Gastroesophageal sphincter (tissue), 4 donors: ENCODE measurements around the gene SNX1. TPM values are rescaled to one million over a fixed set of nuclear protein-coding genes. Genes with fewer than 3 reads are reported as not detected.

Source experiments
- ATAC-seq: fragments of 150-250 bp; one replicate; pipeline ENCODE4 v1.9.1; 2016; ENCODE audit warnings: mild to moderate bottlenecking, moderate library complexity
- H3K27ac ChIP-seq, 4 donors: fragments of 200-600 bp; sonication (generic) in 3 of 4; 1 replicate in 3 of 4; 2 replicates in 1 of 4; pipeline ENCODE4 v1.5.1; 2016 to 2019
- H3K27me3 ChIP-seq: fragments of 200-600 bp; sonication (generic); one replicate; pipeline ENCODE4 v1.5.1; 2019
- H3K36me3 ChIP-seq, 2 donors: fragments of 200-600 bp; sonication (generic); one replicate each; pipeline ENCODE4 v1.5.1; 2019; ENCODE audit warnings: control low read depth in 1 of 2
- H3K4me1 ChIP-seq, 3 donors: fragments of 200-600 bp; sonication (generic); 1 replicate in 2 of 3; 2 replicates in 1 of 3; pipeline ENCODE4 v1.5.1; 2016 to 2019; ENCODE audit warnings: control low read depth in 2 of 3
- H3K4me3 ChIP-seq, 2 donors: fragments of 200-600 bp; sonication (generic); one replicate each; pipeline ENCODE4 v1.5.1; 2019; ENCODE audit warnings: mild to moderate bottlenecking in 1 of 2, moderate library complexity in 1 of 2
- H3K9me3 ChIP-seq, 3 donors: fragments of 200-600 bp; sonication (generic); one replicate each; pipeline ENCODE4 v1.5.1; 2017 to 2019; ENCODE audit warnings: control low read depth in 2 of 3
- CTCF ChIP-seq, 4 experiments: fragments of 200-600 bp in 2 of 4; fragments of 450-650 bp in 2 of 4; sonication (generic) in 1 of 4; IDR thresholded peaks; one replicate each; pipeline ENCODE4 v1.5.1; 2017 to 2019; ENCODE audit warnings: antibody characterized with exemption in 4 of 4, mild to moderate bottlenecking in 2 of 4, moderate library complexity in 2 of 4
- EP300 ChIP-seq: sonication (generic); formaldehyde crosslinking; IDR thresholded peaks from one replicate; pipeline ENCODE4 v1.6.1; 2017; ENCODE audit warnings: antibody characterized with exemption, mild to moderate bottlenecking
- POLR2A ChIP-seq, 2 donors: fragments of 450-650 bp; IDR thresholded peaks; one replicate each; pipeline ENCODE4 v1.6.1; 2017; ENCODE audit warnings: antibody characterized with exemption in 2 of 2, mild to moderate bottlenecking in 2 of 2, moderate library complexity in 1 of 2
- POLR2AphosphoS5 ChIP-seq: sonication (generic); formaldehyde crosslinking; IDR thresholded peaks from one replicate; pipeline ENCODE4 v1.6.1; 2017; ENCODE audit warnings: antibody characterized with exemption
- WGBS, 2 donors: methylation state at CpG; one replicate each; pipeline ENCODE4 v1.1.5; 2018; ENCODE audit warnings: low coverage in 1 of 2; 5-methylcytosine and 5-hydroxymethylcytosine counted together
- small RNA-seq, 4 donors: library from RNA; depleted of rRNA; stranded (forward); fragments of <200 nt; gene quantifications; one replicate each; pipeline ENCODE3, GENCODE V24; 2016
- total RNA-seq, 4 donors: library from RNA; depleted of rRNA; stranded (reverse); fragments of >200 nt; gene quantifications; one replicate each; pipeline ENCODE4 v1.1.0, GENCODE V29; 2016

The SNX1 gene
- total RNA-seq, 4 donors from 2014 or later: 67.9 to 103 (median 87.8) TPM

- no peak overlapping the region for H3K27ac ChIP-seq
- no peak overlapping the region for H3K4me3 ChIP-seq
- no peaks in the 10 kb centered on the region for H3K4me1 ChIP-seq
- H3K36me3 ChIP-seq: peaks cover 0 to 64% of the 10 kb centered on the region in 2 donors
- WGBS, 2 donors: 66 to 84% methylated on average over 5 to 7 of the region's 8 CpGs
- H3K27me3 ChIP-seq: no peaks in the 10 kb centered on the region
- TF ChIP-seq EP300: no peak
- no peak for TF ChIP-seq POLR2A (IDR thresholded peaks at IDR 0.05)
- TF ChIP-seq POLR2AphosphoS5: no peak
- TF ChIP-seq CTCF (IDR thresholded peaks at IDR 0.05): no peak
- no peak for ATAC-seq
- H3K9me3 ChIP-seq: no peaks in the 10 kb centered on the region
Observed at GRCh38 chr15:64180235-64180824, 84.5 kb downstream of the SNX1 start.

GRCh38 chr15:64182859-64183370 lies 87.1 kb downstream of the SNX1 start:
- H3K27ac ChIP-seq: no peak overlapping the region
- TF ChIP-seq POLR2AphosphoS5 (no peak), POLR2A (IDR thresholded peaks at IDR 0.05) (no peak), EP300 (no peak), CTCF (IDR thresholded peaks at IDR 0.05) (no peak)
- H3K4me3 ChIP-seq: no peak overlapping the region
- no peak for ATAC-seq
- no peaks in the 10 kb centered on the region for H3K4me1 ChIP-seq
- H3K9me3 ChIP-seq: no peaks in the 10 kb centered on the region
- 84 to 89% methylated on average over 3 to 4 of the region's 4 CpGs for WGBS, 2 donors
- peaks cover 0 to 72% of the 10 kb centered on the region in 2 donors for H3K36me3 ChIP-seq
- no peaks in the 10 kb centered on the region for H3K27me3 ChIP-seq

GRCh38 chr15:64185146-64185911 lies 89.5 kb downstream of the SNX1 start:
- Histone ChIP-seq H3K4me3 (no peak overlapping the region), H3K4me1 (no peaks in the 10 kb centered on the region), H3K27me3 (no peaks in the 10 kb centered on the region), H3K36me3 (peaks cover 0 to 66% of the 10 kb centered on the region in 2 donors), H3K27ac (no peak overlapping the region), H3K9me3 (no peaks in the 10 kb centered on the region)
- WGBS, 2 donors: 83 to 91% methylated on average over 4 to 9 of the region's 9 CpGs
- no peak for ATAC-seq
- TF ChIP-seq POLR2AphosphoS5 (no peak), CTCF (IDR thresholded peaks at IDR 0.05) (no peak), POLR2A (IDR thresholded peaks at IDR 0.05) (no peak), EP300 (no peak)

- no peak for TF ChIP-seq POLR2A (IDR thresholded peaks at IDR 0.05)
- TF ChIP-seq CTCF (IDR thresholded peaks at IDR 0.05): no peak
- TF ChIP-seq EP300: no peak
- no peak for TF ChIP-seq POLR2AphosphoS5
- no peak overlapping the region for H3K27ac ChIP-seq
- ATAC-seq: no peak
- H3K4me3 ChIP-seq: no peak overlapping the region
- no peaks in the 10 kb centered on the region for H3K9me3 ChIP-seq
- no peaks in the 10 kb centered on the region for H3K27me3 ChIP-seq
- peaks cover 0 to 53% of the 10 kb centered on the region in 2 donors for H3K36me3 ChIP-seq
- 92 to 93% methylated on average over 1 to 2 of the region's 2 CpGs for WGBS, 2 donors
- no peaks in the 10 kb centered on the region for H3K4me1 ChIP-seq
Observed at GRCh38 chr15:64187396-64188191, 91.8 kb downstream of the SNX1 start.

Small RNAs within 50 kb of the gene (small RNA-seq; reads per million reads assigned to genes)
- gene RF00019: 0 reads per million in 4 donors

Other genes starting within 250 kb of the SNX1 start
- 1 to 10 TPM; 2.0 to 9.5 (median 6.4) TPM for gene DAPK2, start 49.5 kb upstream of the SNX1 start, total RNA-seq
- 10 to 100 TPM; 11.7 to 34.0 (median 27.8) TPM for gene CIAO2A, start 2.1 kb upstream of the SNX1 start, total RNA-seq
- under 1 TPM in 2 of 4 donors, not detected in 2; 0.13 to 0.19 TPM for gene SNX22, start 55.7 kb downstream of the SNX1 start, total RNA-seq
- 100 to 1,000 TPM; 151 to 257 (median 235) TPM for gene PPIB, start 67.0 kb downstream of the SNX1 start, total RNA-seq